Fibroblast of skin of left biceps (primary cell): Measurements from ENCODE around the gene IGF2R.
"Not testable (repeated sequence)": the region's sequence is repeated elsewhere in the genome, so short reads cannot be mapped to it uniquely, and the experiment has no call there.

ENCODE experiments used
- DNase-seq, 2 experiments: peaks; one replicate each; pipeline ENCODE4 v3.0.0-alpha.2; 2013; ENCODE audit warnings: low read depth in 2 of 2

Gene IGF2R

GRCh38 chr6:160137989-160138835, 169.3 kb downstream of the IGF2R start:
- DNase-seq: peak; percentile 25 to 31

DNA sequence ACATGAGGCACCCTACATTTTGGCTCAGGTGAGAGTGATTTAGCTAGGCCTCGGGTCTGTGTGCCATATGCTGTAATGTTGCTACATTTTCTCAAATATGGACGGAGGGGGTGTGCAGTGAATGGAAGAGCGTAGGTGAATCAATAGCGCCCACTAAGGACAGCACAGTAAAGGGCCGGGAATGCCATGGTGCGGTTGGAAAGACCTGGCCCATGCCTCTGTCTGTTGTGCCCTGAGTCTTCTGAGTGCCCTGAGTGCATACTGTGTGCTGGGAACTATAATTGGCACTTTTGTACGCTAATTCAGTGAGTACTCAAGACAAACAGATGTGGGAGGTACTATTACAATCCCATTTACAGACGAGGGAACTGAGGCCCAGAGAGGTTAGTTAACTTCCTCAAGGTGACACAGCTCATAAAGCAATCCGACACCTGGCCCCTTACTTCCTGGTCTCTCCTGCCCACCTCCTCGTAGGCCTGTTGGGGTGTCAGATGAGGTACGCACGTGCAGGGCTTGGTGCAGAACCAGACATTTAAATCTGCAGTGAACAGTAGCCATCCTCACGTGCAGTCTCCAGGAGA, 170.0 kb downstream of the IGF2R start:
- no peak for DNase-seq

DNA sequence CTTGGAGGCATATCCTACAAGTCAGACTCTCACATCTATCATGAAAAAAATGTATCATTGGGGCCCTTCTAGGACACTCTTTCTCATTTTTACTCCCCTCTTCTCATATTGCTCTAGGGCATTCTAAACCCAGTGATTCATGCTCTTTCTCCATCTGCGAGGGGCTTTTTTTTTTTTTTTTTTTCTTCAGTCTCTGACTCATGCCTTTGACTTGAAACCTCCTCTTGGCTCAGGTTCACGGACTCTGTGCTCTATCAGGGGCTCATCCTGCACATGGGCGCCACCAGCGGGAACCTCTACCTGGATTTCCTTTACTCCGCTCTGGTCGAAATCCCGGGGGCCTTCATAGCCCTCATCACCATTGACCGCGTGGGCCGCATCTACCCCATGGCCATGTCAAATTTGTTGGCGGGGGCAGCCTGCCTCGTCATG, 170.6 kb downstream of the IGF2R start:
- DNase-seq: peak; percentile 82 to 84

DNA sequence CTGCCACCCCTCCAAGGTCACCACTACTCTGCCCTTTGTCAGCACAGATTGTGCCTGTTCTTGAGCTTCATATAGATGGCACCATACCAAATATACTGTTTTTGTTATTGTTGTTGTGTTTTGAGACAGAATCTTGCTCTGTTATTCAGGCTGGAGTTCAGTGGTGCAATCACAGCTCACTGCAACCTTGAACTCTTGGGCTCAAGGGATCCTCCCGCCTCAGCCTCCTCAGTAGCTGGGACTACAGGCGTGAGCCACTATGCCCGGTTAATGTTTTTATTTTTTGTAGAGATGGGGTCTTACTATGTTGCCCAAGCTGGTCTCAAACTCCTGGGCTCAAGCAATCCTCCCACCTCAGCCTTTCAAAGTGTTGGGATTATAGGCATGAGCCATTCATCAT, 171.6 kb downstream of the IGF2R start:
- DNase-seq: not testable (repeated sequence)

DNA sequence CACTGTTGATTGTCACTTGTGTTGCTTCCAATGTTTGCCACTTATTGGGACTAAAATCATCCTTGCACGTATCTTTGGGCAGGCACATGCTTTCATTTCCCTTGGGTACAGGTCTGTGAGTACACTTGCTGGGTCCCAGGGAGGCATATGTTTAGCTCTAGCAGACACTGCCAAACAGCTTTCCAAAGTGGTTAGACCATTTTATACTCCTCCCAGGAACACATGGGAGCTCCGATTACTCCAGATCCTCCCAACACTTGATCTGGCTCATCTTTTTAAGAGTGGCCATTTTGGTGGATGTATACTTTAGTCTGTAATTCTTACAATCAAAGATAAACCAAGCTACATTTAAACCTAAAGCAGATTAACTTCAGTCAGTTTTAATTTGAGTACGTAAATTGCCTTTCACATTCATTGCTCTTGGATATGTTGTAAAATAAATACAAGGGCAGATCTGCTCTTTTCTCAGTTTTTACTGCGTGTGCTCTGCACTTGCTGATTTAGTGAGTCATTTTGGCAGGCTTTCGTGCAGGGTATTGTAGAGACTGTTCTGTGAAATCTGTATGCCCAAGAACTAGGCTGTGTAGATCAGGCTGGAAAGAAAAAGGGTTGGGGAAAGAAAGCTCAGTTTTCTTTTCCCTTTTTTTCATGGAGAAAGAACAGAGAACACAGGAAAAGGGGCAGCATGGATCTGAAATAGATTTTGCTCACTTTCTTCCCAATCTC, 172.3 kb downstream of the IGF2R start:
- DNase-seq: peak in 1 of 2 experiments; percentile 12

DNA sequence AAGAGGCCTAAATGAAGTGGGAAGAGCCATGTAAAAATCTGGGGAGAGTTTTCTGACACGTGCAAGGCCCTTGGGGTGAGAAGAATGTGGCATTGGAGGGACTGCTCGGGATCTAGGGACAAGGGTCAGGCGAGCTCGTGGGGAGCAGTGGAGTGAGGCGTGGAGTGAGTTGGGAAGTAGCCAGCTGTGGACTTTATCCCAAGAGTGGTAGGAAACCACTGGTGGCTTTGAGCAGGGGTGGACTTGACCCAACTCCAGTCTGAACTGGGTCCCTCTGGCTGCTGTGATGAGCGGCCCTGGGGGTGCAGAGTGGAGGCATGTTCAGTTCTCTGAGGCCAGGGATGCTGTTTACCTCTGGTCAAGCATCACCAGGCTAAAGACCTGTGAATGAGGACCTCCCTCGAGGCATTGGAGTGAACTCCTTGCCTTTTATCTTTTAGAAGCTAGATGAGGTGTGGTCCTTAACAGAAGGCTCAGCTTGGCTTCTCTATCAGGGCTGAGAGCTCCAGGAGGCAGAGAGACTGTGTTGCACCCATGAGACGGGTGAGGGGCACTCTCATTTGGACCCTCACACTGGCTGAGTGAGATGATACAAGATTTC, 173.3 kb downstream of the IGF2R start:
- no peak for DNase-seq

DNA sequence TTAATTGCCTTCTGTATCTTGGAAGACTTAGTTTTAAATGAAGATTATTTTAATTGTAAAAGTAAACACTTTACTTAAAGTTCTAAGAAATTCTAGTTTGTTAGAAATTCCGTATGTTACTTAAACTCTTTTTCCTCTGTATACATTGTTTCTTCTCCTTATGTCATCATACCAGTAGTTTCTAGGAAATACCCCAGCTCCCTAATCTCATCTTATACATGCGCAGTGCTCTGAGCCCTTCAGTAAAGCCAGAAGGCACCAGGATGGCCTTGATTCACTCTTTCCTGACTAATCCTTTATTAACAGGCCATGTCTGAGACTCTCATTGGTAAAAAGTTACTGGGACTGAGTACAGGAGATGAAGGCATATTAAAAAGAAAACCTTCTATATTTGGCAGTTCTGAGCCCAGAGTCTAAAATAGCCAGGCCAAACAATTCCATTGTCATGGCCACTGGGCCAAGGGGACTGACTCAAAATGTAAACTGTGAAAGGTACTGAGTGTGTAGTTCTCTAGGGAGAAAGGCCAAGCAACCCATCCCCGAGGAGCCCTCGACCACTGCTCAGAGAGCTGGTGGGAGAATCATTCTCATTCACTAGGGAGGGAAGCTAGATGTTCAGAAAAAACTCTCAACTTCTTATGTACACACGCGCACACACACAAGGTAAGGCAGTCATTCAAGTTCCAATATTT, 177.7 kb downstream of the IGF2R start:
- DNase-seq: no peak

- no peak for DNase-seq
Measured at GRCh38 chr6:160147146-160147536, 178.3 kb downstream of the IGF2R start.

DNA sequence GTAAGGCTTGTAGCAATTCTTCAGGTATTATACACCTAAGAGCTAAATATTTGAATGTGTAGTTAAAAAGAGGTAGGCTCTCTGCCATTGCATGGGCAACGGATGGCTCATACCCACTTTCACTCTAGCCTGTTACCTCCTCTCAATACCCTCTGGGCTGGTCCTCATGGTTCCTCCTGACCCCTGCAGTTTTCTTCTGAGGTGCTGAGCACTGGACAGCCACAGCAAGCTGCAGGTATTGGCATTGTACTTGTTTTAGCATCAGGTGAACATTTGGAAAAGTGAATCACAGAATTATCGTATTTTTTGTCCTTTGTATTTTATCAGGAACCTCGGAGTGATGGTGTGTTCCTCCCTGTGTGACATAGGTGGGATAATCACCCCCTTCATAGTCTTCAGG, 185.6 kb downstream of the IGF2R start:
- DNase-seq: no peak

DNA sequence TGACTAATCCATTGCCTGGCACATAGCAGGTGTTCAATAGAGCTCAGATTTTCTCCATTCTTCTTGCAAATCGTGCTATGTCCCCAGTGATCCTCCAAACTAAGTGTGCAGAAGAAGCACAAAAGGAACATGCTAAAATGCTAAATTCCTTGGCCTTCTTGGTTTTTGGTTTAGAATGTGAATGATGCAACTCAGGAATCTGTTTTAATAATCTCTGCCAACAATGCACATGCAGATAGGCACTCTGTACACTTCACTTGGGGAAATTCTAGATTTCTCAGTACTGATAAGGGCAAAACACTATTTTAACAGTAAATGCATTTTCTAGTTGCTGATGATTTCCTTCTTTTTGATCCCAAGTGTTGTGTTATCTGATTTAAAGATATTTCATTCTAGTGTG, 188.0 kb downstream of the IGF2R start:
- no peak for DNase-seq

DNA sequence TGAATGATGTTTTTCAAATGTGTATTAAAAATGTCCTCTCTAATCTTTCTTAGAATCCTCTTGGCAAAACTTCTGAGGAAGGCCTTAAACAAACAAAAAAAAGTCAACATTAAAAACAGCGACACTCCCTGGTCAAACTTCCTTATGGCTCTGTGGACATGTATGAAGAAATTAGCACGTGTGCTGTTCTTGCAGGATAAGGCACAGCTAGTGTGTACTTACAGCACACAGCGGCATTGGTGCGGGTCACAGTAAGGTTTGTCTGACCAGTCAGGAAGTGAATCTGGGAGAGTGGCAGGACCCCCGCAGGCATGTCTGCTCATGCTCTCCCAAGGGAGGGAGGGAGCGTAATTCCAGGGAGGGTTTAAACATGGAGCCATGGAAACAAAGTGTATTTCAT, 191.6 kb downstream of the IGF2R start:
- no peak for DNase-seq
